K562 (cell line): ENCODE data around the gene PPP1R12B. TPM values are rescaled to one million over a fixed set of nuclear protein-coding genes. Genes with fewer than 3 reads are reported as not detected.
A peak's percentile ranks its signal among the peaks of the same experiment; 100 is the strongest.

Experiments
- C11orf30 ChIP-seq: fragments of 450-650 bp; IDR thresholded peaks from 2 replicates; pipeline ENCODE4 v1.6.1; 2016; ENCODE audit warnings: low read depth, mild to moderate bottlenecking
- FOS ChIP-seq: IDR thresholded peaks from 3 replicates; pipeline ENCODE4 v1.6.1; 2011; ENCODE audit not compliant: insufficient read length; ENCODE audit errors: extremely low read depth
- FOSL1 ChIP-seq: fragments of 200-800 bp; sonication (Bioruptor generic); conservative IDR thresholded peaks from 2 replicates; pipeline ENCODE4 v1.6.1; 2016; ENCODE audit warnings: missing genetic modification characterization, missing compliant biosample characterization
- LEF1 ChIP-seq: fragments of 450-650 bp; IDR thresholded peaks from 2 replicates; pipeline ENCODE4 v1.6.1; 2016; ENCODE audit warnings: mild to moderate bottlenecking
- SMARCC2 ChIP-seq: fragments of 450-650 bp; IDR thresholded peaks from 2 replicates; pipeline ENCODE4 v1.6.1; 2017; ENCODE audit warnings: antibody characterized with exemption, moderate library complexity, mild to moderate bottlenecking, low read depth
- TRIM24 ChIP-seq, 2 experiments: fragments of 450-650 bp; IDR thresholded peaks; 2 replicates each; pipeline ENCODE4 v1.6.1; 2016
- polyA plus RNA-seq, 8 experiments: library from polyadenylated mRNA; depleted of rRNA in 4 of 8; stranded (reverse) in 5 of 8; unstranded in 3 of 8; fragments of >200 nt; fragmentation: Nextera tagmentation in 2 of 8; fragmentation: Illumina TruSeq in 1 of 8; extraction: Ambion mirVana in 2 of 8; extraction: Trizol in 1 of 8; gene quantifications; 2 replicates each; pipeline versions ENCODE4 v1.2.1 to v1.2.3, GENCODE V29; 2011 to 2014; ENCODE audit warnings: inconsistent platforms in 1 of 8, missing spikeins in 1 of 8
- total RNA-seq, 7 experiments: library from RNA; depleted of rRNA in 6 of 7; stranded (reverse); fragments of >200 nt in 6 of 7; fragmentation: Illumina TruSeq in 2 of 7; extraction: Trizol in 2 of 7; gene quantifications; 2 replicates each; pipeline versions ENCODE4 v1.2.1 to v1.2.3, GENCODE V29; 2011 to 2021; ENCODE audit warnings: low replicate concordance in 1 of 7
- TF ChIP-seq, protein P1 (sequence below), 2 experiments: fragments of 450-650 bp; IDR thresholded peaks; 2 replicates each; pipeline ENCODE4 v1.6.1; 2018; ENCODE audit warnings: mild to moderate bottlenecking in 2 of 2, low read depth in 1 of 2; ENCODE audit not compliant: partially characterized antibody in 2 of 2
- TF ChIP-seq, protein P2 (sequence below): fragments of 450-650 bp; IDR thresholded peaks from 2 replicates; pipeline ENCODE4 v1.6.1; 2016; ENCODE audit warnings: mild to moderate bottlenecking, moderate library complexity

PPP1R12B gene
- total and polyA plus RNA-seq, 9 of the 15 experiments (the other 6 are each of a cell fraction or from before 2014, with no cell fraction given): 0.73 to 16.9 (median 13.6) TPM

- TF ChIP-seq SMARCC2 (peak; percentile 73), FOSL1 (peak; percentile 96), TRIM24 (IDR thresholded peaks at IDR 0.05) (peak; percentile 66 to 71), FOS (peak; percentile 11), C11orf30 (peak; percentile 80), LEF1 (peak; percentile 31; the same call in 1 of the 2 replicates)
- TF ChIP-seq, protein P1, sequence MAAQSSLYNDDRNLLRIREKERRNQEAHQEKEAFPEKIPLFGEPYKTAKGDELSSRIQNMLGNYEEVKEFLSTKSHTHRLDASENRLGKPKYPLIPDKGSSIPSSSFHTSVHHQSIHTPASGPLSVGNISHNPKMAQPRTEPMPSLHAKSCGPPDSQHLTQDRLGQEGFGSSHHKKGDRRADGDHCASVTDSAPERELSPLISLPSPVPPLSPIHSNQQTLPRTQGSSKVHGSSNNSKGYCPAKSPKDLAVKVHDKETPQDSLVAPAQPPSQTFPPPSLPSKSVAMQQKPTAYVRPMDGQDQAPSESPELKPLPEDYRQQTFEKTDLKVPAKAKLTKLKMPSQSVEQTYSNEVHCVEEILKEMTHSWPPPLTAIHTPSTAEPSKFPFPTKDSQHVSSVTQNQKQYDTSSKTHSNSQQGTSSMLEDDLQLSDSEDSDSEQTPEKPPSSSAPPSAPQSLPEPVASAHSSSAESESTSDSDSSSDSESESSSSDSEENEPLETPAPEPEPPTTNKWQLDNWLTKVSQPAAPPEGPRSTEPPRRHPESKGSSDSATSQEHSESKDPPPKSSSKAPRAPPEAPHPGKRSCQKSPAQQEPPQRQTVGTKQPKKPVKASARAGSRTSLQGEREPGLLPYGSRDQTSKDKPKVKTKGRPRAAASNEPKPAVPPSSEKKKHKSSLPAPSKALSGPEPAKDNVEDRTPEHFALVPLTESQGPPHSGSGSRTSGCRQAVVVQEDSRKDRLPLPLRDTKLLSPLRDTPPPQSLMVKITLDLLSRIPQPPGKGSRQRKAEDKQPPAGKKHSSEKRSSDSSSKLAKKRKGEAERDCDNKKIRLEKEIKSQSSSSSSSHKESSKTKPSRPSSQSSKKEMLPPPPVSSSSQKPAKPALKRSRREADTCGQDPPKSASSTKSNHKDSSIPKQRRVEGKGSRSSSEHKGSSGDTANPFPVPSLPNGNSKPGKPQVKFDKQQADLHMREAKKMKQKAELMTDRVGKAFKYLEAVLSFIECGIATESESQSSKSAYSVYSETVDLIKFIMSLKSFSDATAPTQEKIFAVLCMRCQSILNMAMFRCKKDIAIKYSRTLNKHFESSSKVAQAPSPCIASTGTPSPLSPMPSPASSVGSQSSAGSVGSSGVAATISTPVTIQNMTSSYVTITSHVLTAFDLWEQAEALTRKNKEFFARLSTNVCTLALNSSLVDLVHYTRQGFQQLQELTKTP (IDR thresholded peaks at IDR 0.05; ENCODE audit: low read depth in 1 of 2, partially characterized antibody in 2 of 2): peak in 1 of 2 experiments; percentile 39
- TF ChIP-seq, protein P2, sequence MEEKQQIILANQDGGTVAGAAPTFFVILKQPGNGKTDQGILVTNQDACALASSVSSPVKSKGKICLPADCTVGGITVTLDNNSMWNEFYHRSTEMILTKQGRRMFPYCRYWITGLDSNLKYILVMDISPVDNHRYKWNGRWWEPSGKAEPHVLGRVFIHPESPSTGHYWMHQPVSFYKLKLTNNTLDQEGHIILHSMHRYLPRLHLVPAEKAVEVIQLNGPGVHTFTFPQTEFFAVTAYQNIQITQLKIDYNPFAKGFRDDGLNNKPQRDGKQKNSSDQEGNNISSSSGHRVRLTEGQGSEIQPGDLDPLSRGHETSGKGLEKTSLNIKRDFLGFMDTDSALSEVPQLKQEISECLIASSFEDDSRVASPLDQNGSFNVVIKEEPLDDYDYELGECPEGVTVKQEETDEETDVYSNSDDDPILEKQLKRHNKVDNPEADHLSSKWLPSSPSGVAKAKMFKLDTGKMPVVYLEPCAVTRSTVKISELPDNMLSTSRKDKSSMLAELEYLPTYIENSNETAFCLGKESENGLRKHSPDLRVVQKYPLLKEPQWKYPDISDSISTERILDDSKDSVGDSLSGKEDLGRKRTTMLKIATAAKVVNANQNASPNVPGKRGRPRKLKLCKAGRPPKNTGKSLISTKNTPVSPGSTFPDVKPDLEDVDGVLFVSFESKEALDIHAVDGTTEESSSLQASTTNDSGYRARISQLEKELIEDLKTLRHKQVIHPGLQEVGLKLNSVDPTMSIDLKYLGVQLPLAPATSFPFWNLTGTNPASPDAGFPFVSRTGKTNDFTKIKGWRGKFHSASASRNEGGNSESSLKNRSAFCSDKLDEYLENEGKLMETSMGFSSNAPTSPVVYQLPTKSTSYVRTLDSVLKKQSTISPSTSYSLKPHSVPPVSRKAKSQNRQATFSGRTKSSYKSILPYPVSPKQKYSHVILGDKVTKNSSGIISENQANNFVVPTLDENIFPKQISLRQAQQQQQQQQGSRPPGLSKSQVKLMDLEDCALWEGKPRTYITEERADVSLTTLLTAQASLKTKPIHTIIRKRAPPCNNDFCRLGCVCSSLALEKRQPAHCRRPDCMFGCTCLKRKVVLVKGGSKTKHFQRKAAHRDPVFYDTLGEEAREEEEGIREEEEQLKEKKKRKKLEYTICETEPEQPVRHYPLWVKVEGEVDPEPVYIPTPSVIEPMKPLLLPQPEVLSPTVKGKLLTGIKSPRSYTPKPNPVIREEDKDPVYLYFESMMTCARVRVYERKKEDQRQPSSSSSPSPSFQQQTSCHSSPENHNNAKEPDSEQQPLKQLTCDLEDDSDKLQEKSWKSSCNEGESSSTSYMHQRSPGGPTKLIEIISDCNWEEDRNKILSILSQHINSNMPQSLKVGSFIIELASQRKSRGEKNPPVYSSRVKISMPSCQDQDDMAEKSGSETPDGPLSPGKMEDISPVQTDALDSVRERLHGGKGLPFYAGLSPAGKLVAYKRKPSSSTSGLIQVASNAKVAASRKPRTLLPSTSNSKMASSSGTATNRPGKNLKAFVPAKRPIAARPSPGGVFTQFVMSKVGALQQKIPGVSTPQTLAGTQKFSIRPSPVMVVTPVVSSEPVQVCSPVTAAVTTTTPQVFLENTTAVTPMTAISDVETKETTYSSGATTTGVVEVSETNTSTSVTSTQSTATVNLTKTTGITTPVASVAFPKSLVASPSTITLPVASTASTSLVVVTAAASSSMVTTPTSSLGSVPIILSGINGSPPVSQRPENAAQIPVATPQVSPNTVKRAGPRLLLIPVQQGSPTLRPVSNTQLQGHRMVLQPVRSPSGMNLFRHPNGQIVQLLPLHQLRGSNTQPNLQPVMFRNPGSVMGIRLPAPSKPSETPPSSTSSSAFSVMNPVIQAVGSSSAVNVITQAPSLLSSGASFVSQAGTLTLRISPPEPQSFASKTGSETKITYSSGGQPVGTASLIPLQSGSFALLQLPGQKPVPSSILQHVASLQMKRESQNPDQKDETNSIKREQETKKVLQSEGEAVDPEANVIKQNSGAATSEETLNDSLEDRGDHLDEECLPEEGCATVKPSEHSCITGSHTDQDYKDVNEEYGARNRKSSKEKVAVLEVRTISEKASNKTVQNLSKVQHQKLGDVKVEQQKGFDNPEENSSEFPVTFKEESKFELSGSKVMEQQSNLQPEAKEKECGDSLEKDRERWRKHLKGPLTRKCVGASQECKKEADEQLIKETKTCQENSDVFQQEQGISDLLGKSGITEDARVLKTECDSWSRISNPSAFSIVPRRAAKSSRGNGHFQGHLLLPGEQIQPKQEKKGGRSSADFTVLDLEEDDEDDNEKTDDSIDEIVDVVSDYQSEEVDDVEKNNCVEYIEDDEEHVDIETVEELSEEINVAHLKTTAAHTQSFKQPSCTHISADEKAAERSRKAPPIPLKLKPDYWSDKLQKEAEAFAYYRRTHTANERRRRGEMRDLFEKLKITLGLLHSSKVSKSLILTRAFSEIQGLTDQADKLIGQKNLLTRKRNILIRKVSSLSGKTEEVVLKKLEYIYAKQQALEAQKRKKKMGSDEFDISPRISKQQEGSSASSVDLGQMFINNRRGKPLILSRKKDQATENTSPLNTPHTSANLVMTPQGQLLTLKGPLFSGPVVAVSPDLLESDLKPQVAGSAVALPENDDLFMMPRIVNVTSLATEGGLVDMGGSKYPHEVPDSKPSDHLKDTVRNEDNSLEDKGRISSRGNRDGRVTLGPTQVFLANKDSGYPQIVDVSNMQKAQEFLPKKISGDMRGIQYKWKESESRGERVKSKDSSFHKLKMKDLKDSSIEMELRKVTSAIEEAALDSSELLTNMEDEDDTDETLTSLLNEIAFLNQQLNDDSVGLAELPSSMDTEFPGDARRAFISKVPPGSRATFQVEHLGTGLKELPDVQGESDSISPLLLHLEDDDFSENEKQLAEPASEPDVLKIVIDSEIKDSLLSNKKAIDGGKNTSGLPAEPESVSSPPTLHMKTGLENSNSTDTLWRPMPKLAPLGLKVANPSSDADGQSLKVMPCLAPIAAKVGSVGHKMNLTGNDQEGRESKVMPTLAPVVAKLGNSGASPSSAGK: peak; percentile 33; the same call in 1 of the 2 replicates
Measured at GRCh38 chr1:202483362-202483761, 134.9 kb downstream of the PPP1R12B start (continued).
